Fibroblast of villous mesenchyme (primary cell): ENCODE results near the gene STING1. TPM values are rescaled to one million over a fixed set of nuclear protein-coding genes. Genes with fewer than 3 reads are reported as not detected.

Experiments
- DNase-seq: peaks from one replicate; pipeline ENCODE4 v3.0.0-alpha.2; 2010; ENCODE audit warnings: low read depth
- H3K4me3 ChIP-seq: 2 replicates; pipeline ENCODE4 v1.5.1; 2011; ENCODE audit warnings: low read depth, mild to moderate bottlenecking, low read length
- CTCF ChIP-seq: IDR thresholded peaks from 2 replicates; pipeline ENCODE4 v1.5.1; 2012; ENCODE audit warnings: low read depth, mild to moderate bottlenecking, low read length; ENCODE audit not compliant: insufficient read depth
- small RNA-seq: library from RNA; depleted of rRNA; stranded (forward); fragments of <200 nt; gene quantifications from one replicate; pipeline ENCODE3, GENCODE V24; 2012
- total RNA-seq: library from RNA; depleted of rRNA; stranded (reverse); fragments of >200 nt; gene quantifications from 2 replicates; pipeline ENCODE4 v1.2.3, GENCODE V29; 2012

The STING1 gene
- total RNA-seq, 1 donor, result 25.9 TPM

DNA sequence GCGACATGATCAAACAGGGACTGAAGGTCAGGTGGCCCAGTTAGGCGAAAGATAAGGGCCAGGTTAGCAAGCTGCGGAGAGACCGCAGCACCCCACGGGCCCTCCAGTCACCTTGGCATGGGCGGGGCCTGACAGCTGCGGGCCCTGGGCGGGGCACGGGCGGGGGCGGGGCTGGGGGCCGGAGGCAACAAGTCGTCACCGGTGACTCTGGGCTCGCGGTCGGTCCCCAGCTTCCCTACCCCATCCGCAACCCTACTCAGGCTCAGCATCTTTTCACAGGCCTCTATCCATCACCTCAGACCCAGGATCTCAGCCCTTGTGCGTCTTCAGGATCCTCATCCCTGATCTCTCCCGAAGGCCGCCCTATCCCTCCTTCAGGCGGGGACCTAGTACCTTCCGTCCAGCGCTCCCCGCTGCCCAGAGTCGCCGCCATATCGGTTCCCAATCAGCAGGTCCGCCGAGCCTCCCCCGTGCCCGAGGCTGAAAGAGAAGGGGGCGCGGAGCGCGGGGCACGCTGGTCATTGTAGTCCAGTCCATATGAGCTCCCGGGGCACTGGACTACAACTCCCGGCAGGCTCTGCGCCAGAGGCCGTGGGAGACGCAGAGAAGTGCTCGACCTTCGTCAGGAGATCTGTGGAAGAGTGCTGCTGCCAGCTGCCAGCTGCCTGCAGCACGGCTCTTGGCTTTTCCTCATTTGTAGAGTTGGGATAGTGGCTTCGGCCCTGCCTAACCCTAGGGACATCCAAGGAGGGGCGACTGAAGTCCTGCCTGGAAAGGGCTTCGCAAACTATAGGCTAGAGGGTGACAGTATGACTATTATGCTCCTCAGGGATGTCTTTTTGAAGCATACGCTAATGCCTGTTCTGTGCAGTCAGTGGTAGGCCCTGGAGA, 43.3 kb downstream of the STING1 start, which contains the start of gene DNAJC18:
TSS of gene DNAJC18 (minus strand) at position 513 of the 891 bp plus-strand sequence. CDS start at position 433, 80 bp downstream.
- H3K4me3 ChIP-seq, result peak within 1 kb of the TSS; percentile 89
- TF ChIP-seq CTCF, result no peak
- peak; percentile 93 for DNase-seq

DNA sequence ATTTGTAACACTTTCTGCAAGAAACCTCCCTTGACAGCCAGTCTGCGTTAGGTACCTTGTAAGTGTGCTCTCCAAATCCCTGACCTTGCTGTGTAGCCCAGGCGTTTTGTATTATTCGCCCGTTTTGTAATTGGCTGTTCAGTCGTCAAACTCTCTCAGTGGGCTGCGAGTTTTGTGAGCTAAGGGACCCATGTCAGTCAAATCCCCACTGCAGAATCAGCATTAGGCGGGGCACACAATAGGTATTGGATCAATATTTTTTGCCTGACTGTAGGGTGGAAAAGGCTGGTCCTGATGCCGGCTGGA, 43.9 kb downstream of the STING1 start:
- no peak for DNase-seq
- no peak for TF ChIP-seq CTCF
- peak overlapping the region; percentile 89 for H3K4me3 ChIP-seq

DNA sequence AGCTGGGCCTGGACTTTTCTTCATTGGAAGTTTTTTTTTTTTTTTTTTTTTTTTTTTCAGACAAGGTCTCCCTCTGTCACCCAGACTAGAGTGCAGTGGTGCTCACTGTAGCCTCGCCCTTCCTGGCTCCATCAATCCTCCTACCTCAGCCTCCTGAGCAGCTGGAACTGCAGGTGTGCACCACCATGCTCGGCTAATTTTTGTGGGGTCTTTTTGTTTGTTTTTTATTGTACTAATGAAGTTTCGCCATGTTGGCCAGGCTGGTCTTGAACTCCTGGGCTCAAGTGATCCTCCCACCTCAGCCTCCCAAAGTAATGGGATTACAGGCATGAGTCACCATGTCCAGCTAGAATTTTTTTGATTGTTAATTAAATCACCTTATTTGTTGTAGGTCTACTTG, 46.9 kb downstream of the STING1 start:
- H3K4me3 ChIP-seq, result no peak overlapping the region
- TF ChIP-seq CTCF, result no peak
- DNase-seq, result no peak

- DNase-seq, result no peak
- no peak for TF ChIP-seq CTCF
- H3K4me3 ChIP-seq, result no peak overlapping the region
Observed at GRCh38 chr5:139431706-139432105, 50.9 kb downstream of the STING1 start.

DNA sequence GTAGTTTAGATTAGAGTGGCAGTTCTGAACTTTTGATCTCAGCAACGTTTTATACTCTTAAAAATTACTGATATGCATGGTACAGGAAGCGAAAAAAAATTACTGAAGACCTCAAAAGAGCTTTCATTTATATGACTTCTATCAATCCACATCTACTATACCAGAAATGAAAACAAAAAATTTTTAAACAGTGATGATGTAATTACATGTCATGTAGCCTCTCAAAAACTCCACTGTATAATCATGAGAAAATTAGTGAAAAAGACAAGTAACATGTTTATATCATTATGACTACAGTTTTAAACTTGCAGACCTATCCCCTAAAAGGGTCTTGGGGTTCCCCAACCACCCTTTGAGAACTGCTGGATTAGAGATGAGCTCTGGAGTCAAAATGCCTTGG, 52.5 kb downstream of the STING1 start:
- DNase-seq, result no peak
- no peak overlapping the region for H3K4me3 ChIP-seq
- no peak for TF ChIP-seq CTCF

DNA sequence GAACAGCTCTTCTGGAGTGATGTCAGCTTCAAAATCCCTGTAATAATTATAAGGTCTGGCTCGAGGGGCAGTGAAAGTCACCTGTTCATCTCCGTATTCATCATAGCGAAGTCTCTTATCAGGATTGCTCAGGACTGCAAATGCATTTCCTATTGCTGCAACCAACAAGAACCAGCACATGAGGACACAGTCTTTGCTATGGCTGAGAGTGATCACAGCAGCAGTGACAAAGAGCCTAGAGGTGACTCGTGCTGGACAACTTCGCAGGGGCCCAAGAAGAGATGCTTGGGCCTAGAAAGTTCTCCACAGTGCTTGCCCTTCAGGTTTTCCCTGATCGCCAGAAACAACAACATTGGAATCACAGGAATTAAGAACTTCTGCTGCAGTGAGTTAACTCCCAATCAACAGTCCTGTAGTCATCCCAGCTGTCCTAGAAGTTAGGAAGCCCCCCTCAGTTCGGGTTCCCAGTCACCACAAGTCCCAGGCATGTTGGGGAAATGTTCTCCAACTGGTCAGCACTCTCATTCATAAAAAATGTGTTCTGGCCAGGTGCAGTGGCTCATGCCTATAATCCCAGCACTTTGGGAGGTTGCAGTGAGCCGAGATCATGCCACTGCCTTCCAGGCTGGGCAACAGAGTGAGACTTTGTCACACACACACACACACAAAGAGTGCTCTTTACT, 56.2 kb downstream of the STING1 start:
- DNase-seq, result peak; percentile 25
- TF ChIP-seq CTCF, result no peak
- H3K4me3 ChIP-seq, result no peak overlapping the region

Small RNAs within 50 kb of the gene (small RNA-seq; reads per million reads assigned to genes)
- not detected for gene RNU5B-4P

Other genes with a start within 250 kb of the STING1 start
- gene MATR3, start 189.0 kb downstream of the STING1 start, total RNA-seq, result 190 and 239 TPM in 2 replicates
- gene PAIP2, start 140.9 kb downstream of the STING1 start, total RNA-seq, result 35.1 and 56.1 TPM in 2 replicates
- gene SLC23A1, start 99.5 kb downstream of the STING1 start, total RNA-seq, result not detected in 2 replicates
- gene MZB1, start 92.8 kb downstream of the STING1 start, total RNA-seq, result under 0.01 and 0.43 TPM in 2 replicates
- 3.9 and 4.3 TPM in 2 replicates for gene PROB1, start 87.7 kb downstream of the STING1 start, total RNA-seq
- 3.9 and 5.2 TPM in 2 replicates for gene SPATA24, start 78.7 kb downstream of the STING1 start, total RNA-seq
- 8.1 and 16.4 TPM in 2 replicates for gene DNAJC18, start 43.2 kb downstream of the STING1 start, total RNA-seq
- gene ECSCR, start 20.0 kb downstream of the STING1 start, total RNA-seq, result not detected in 2 replicates
- not detected in 2 replicates for gene SMIM33, start 11.8 kb downstream of the STING1 start, total RNA-seq
- gene UBE2D2, start 78.6 kb upstream of the STING1 start, total RNA-seq, result 53.8 and 56.6 TPM in 2 replicates
- gene CXXC5, start 165.6 kb upstream of the STING1 start, total RNA-seq, result 75.4 and 79.5 TPM in 2 replicates